Large intestine (tissue), 3 donors: ENCODE results near the gene AP2A1. TPM values are rescaled to one million over a fixed set of nuclear protein-coding genes. Genes with fewer than 3 reads are reported as not detected.

Experiments used
- DNase-seq, 2 donors: peaks; one replicate each; pipeline versions ENCODE4 v3.0.0 to v3.0.0-alpha.2; 2013
- H3K27ac ChIP-seq: one replicate; pipeline ENCODE4 v1.5.1; 2013; ENCODE audit warnings: low read length
- H3K27me3 ChIP-seq: 2 replicates; pipeline ENCODE4 v1.6.1; 2013; ENCODE audit warnings: low read length; ENCODE audit not compliant: control insufficient read depth, insufficient read depth
- H3K36me3 ChIP-seq: 2 replicates; pipeline ENCODE4 v1.6.1; 2013; ENCODE audit warnings: low read length; ENCODE audit not compliant: control insufficient read depth, insufficient read depth
- H3K4me1 ChIP-seq: one replicate; pipeline ENCODE4 v1.6.1; 2013; ENCODE audit warnings: low read length; ENCODE audit not compliant: control insufficient read depth, insufficient read depth
- H3K4me3 ChIP-seq: one replicate; pipeline ENCODE4 v1.5.1; 2013; ENCODE audit warnings: low read length
- H3K9me3 ChIP-seq: one replicate; pipeline ENCODE4 v1.6.1; 2013; ENCODE audit warnings: mild to moderate bottlenecking, low read depth, low read length, moderate library complexity; ENCODE audit not compliant: control insufficient read depth
- WGBS: methylation state at CpG from one replicate; pipeline ENCODE4 v1.1.5; 2013; ENCODE audit warnings: low lambda C conversion rate; ENCODE audit not compliant: insufficient coverage; 5-methylcytosine and 5-hydroxymethylcytosine counted together
- polyA plus RNA-seq: library from polyadenylated mRNA; unstranded; fragments of 120-200 nt; gene quantifications from one replicate; pipeline ENCODE4 v1.2.1, GENCODE V29; 2013

AP2A1 gene
- polyA plus RNA-seq, 1 donor = 60.5 TPM

DNA sequence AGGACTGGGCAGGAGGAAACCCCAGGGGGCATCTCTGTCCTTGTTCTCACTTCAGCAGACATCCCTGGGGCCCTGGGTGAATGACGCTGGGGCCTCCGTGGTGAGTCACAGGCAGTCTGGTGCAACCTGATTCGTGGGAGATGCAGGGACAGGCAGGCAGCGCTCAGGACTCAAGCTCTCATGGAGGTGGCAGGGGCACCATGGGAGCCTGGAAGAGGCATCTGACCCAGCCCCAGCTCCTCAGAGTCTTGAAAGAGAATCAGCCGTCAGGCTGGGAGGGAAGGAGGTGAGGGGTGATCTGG lies 70.2 kb downstream of the AP2A1 start:
- H3K4me3 ChIP-seq = no peak overlapping the region
- no peaks in the 10 kb centered on the region for H3K9me3 ChIP-seq
- H3K27me3 ChIP-seq = no peaks in the 10 kb centered on the region
- H3K4me1 ChIP-seq = no peaks in the 10 kb centered on the region
- no CpG with 5 or more reads among the region's 5 CpGs for WGBS
- H3K27ac ChIP-seq = no peak overlapping the region
- DNase-seq = no peak
- peaks cover 83% of the 10 kb centered on the region for H3K36me3 ChIP-seq

- WGBS = no CpG with 5 or more reads among the region's 9 CpGs
- H3K4me3 ChIP-seq = no peak overlapping the region
- no peaks in the 10 kb centered on the region for H3K4me1 ChIP-seq
- H3K36me3 ChIP-seq = peaks cover 80% of the 10 kb centered on the region
- no peak overlapping the region for H3K27ac ChIP-seq
- DNase-seq = no peak
- no peaks in the 10 kb centered on the region for H3K9me3 ChIP-seq
- H3K27me3 ChIP-seq = no peaks in the 10 kb centered on the region
These were observed 70.6 kb downstream of the AP2A1 start for GRCh38 chr19:49837425-49837824.

GRCh38 chr19:49838885-49839588 lies 72.2 kb downstream of the AP2A1 start:
- no peaks in the 10 kb centered on the region for H3K9me3 ChIP-seq
- no peak overlapping the region for H3K27ac ChIP-seq
- no peaks in the 10 kb centered on the region for H3K4me1 ChIP-seq
- no peak for DNase-seq
- H3K27me3 ChIP-seq = no peaks in the 10 kb centered on the region
- H3K36me3 ChIP-seq = peaks cover 63% of the 10 kb centered on the region
- no peak overlapping the region for H3K4me3 ChIP-seq
- no CpG with 5 or more reads among the region's 18 CpGs for WGBS

GRCh38 chr19:49839713-49840112 lies 72.9 kb downstream of the AP2A1 start:
- no peak for DNase-seq
- Histone ChIP-seq H3K9me3 (no peaks in the 10 kb centered on the region), H3K4me1 (no peaks in the 10 kb centered on the region), H3K27me3 (no peaks in the 10 kb centered on the region), H3K36me3 (peaks cover 57% of the 10 kb centered on the region), H3K4me3 (no peak overlapping the region), H3K27ac (no peak overlapping the region)
- WGBS = no CpG with 5 or more reads among the region's 11 CpGs

DNA sequence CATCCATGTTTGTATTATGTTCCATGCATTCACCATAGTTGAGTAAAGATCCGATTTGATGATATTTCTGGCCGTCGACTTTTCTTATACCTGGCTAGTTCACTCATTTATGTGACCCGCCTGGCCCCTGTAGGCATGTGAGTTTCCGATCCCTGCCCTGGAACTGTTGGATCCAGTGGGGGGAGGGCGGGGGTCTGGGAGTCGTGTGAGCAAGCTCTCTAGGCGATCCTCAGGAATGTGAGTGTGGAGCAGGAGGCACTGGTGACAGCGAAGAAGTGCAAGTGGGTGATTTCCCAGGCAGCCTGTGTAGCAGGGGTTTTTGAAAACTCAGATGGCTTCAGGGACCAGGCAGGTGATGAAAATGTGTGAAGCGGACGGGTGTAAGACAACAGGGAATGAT lies 73.5 kb downstream of the AP2A1 start:
- Histone ChIP-seq H3K27ac (no peak overlapping the region), H3K36me3 (peaks cover 51% of the 10 kb centered on the region), H3K4me1 (no peaks in the 10 kb centered on the region), H3K4me3 (no peak overlapping the region), H3K27me3 (no peaks in the 10 kb centered on the region), H3K9me3 (no peaks in the 10 kb centered on the region)
- DNase-seq = no peak
- WGBS = 60% methylated on average over 2 of the region's 11 CpGs

GRCh38 chr19:49840736-49841249 lies 74.0 kb downstream of the AP2A1 start:
- Histone ChIP-seq H3K27ac (no peak overlapping the region), H3K9me3 (no peaks in the 10 kb centered on the region), H3K4me3 (no peak overlapping the region), H3K4me1 (no peaks in the 10 kb centered on the region), H3K27me3 (no peaks in the 10 kb centered on the region), H3K36me3 (peaks cover 46% of the 10 kb centered on the region)
- 88% methylated on average over 5 of the region's 17 CpGs for WGBS
- DNase-seq = no peak

GRCh38 chr19:49843265-49843664 lies 76.5 kb downstream of the AP2A1 start:
- DNase-seq = no peak
- Histone ChIP-seq H3K9me3 (no peaks in the 10 kb centered on the region), H3K27ac (no peak overlapping the region), H3K36me3 (peaks cover 21% of the 10 kb centered on the region), H3K4me3 (no peak overlapping the region), H3K27me3 (no peaks in the 10 kb centered on the region), H3K4me1 (no peaks in the 10 kb centered on the region)
- WGBS = 100% methylated on average over 1 of the region's 3 CpGs

DNA sequence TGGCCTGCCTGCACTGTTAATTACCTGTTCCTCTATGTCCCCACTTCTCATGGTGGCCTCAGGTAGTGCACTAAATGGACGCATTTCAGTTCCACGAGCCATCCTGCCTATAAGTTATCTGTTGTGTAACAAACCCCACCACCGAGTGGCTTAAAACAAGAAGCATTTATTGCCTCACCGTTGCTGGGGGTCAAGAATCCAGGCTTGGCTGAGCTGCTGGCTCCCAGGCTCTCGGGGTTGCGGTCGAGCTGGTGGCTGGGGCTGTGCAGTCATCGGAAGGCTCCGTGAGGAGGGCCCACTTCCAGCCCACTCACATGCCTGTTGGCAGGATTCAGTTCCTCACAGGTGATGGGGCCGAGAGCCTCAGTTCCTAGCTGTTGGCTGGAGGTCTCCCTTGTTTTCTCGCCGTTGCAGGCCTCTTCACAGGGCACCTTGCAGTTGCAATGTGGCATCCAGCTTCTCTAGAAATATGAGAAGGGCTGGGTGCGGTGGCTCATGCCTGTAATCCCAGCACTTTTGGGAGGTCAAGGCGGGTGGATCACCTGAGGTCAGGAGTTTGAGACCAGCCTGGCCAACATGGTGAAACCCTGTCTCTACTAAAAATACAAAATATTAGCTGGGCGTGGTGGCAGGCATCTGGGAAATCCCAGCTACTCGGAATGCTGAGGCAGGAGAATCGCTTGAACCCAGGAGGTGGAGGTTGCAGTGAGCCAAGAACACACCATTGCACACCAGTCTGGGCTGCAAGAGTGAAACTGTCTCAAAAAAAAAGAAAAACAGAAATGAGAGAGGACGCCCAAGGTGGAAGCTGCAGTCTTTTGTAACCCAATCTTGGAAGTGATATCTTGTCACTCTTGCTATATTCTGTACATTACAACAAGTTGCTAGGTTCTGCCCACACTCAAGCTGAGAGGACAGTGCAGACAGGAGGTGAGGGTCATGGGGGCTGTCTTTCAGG lies 77.6 kb downstream of the AP2A1 start:
- H3K4me1 ChIP-seq = no peaks in the 10 kb centered on the region
- no CpG with 5 or more reads among the region's 18 CpGs for WGBS
- H3K9me3 ChIP-seq = no peaks in the 10 kb centered on the region
- no peaks in the 10 kb centered on the region for H3K27me3 ChIP-seq
- H3K4me3 ChIP-seq = no peak overlapping the region
- H3K27ac ChIP-seq = no peak overlapping the region
- H3K36me3 ChIP-seq = peaks cover 10% of the 10 kb centered on the region
- no peak for DNase-seq

GRCh38 chr19:49845414-49845813 lies 78.6 kb downstream of the AP2A1 start:
- Histone ChIP-seq H3K4me3 (no peak overlapping the region), H3K9me3 (peaks cover under 1% of the 10 kb centered on the region), H3K27me3 (no peaks in the 10 kb centered on the region), H3K4me1 (no peaks in the 10 kb centered on the region), H3K27ac (no peak overlapping the region), H3K36me3 (peaks cover 5% of the 10 kb centered on the region)
- no CpG with 5 or more reads among the region's 3 CpGs for WGBS
- no peak for DNase-seq

DNA sequence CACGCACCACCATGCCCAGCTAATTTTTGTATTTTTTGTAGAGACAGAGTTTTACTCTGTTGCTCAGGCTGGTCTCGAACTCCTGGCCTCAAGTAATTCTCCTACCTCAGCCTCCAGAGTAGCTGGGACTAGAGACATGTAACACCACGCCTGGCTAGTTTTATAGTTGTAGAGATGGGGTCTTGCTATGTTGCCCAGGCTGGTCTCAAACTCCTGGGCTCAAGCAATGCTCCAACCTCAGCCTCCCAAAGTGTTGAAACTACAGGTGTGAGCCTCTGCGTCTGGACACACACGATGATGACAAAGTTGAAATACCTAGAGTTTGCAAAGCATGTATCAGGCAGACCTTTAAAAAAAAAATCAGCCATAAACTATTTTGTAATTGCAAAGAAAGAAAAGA lies 79.6 kb downstream of the AP2A1 start:
- H3K9me3 ChIP-seq = peaks cover 3% of the 10 kb centered on the region
- H3K27me3 ChIP-seq = no peaks in the 10 kb centered on the region
- H3K36me3 ChIP-seq = peaks cover 2% of the 10 kb centered on the region
- WGBS = no CpG with 5 or more reads among the region's 5 CpGs
- no peak overlapping the region for H3K4me3 ChIP-seq
- H3K27ac ChIP-seq = no peak overlapping the region
- no peak for DNase-seq
- H3K4me1 ChIP-seq = no peaks in the 10 kb centered on the region
